Esophagus squamous epithelium (tissue), 5 donors: ENCODE data around the gene GLT8D1. TPM values are rescaled to one million over a fixed set of nuclear protein-coding genes. Genes with fewer than 3 reads are reported as not detected.

Experiments
- DNase-seq: peaks from one replicate; lab custom pipeline; 2025; lab: John Stamatoyannopoulos, UW
- H3K27ac ChIP-seq, 4 donors: fragments of 200-600 bp; sonication (generic); one replicate each; pipeline ENCODE4 v1.5.1; 2016 to 2019; ENCODE audit warnings: mild to moderate bottlenecking in 1 of 4
- H3K27me3 ChIP-seq, 4 donors: fragments of 200-600 bp; sonication (generic); 1 replicate in 3 of 4; 2 replicates in 1 of 4; pipeline versions ENCODE4 v1.5.1 to v1.6.0; 2017 to 2021; ENCODE audit warnings: antibody characterized with exemption in 1 of 4
- H3K36me3 ChIP-seq, 3 donors: fragments of 200-600 bp; sonication (generic); one replicate each; pipeline ENCODE4 v1.5.1; 2016 to 2019
- H3K4me1 ChIP-seq, 3 donors: fragments of 200-600 bp; sonication (generic); one replicate each; pipeline ENCODE4 v1.5.1; 2017 to 2019
- H3K4me3 ChIP-seq, 4 donors: fragments of 200-600 bp; sonication (generic); 1 replicate in 3 of 4; 2 replicates in 1 of 4; pipeline ENCODE4 v1.5.1; 2016 to 2019; ENCODE audit warnings: mild to moderate bottlenecking in 2 of 4, moderate library complexity in 1 of 4
- H3K9me3 ChIP-seq, 3 donors: fragments of 200-600 bp; sonication (generic); one replicate each; pipeline ENCODE4 v1.5.1; 2016 to 2019
- POLR2A ChIP-seq, 4 donors: fragments of 450-650 bp; IDR thresholded peaks; one replicate each; pipeline ENCODE4 v1.6.1; 2017; ENCODE audit warnings: antibody characterized with exemption in 4 of 4, mild to moderate bottlenecking in 4 of 4, moderate library complexity in 3 of 4
- WGBS, 2 donors: methylation state at CpG; one replicate each; pipeline ENCODE4 v1.1.5; 2018; 5-methylcytosine and 5-hydroxymethylcytosine counted together
- intact Hi-C: fragments of 100-400 bp; cut with DNase I; formaldehyde crosslinking; loops from one replicate; pipeline ENCODE4 v1.15.0; 2022
- total RNA-seq, 4 donors: library from RNA; depleted of rRNA; stranded (reverse); fragments of >200 nt; gene quantifications; one replicate each; pipeline ENCODE4 v1.1.0, GENCODE V29; 2016
- TF ChIP-seq, protein P1 (sequence below), 6 experiments: fragments of 450-650 bp in 4 of 6; fragments of 200-600 bp in 2 of 6; sonication (generic) in 2 of 6; IDR thresholded peaks; one replicate each; pipeline ENCODE4 v1.5.1; 2016 to 2019; ENCODE audit warnings: antibody characterized with exemption in 6 of 6, mild to moderate bottlenecking in 4 of 6, moderate library complexity in 4 of 6
- donor health status: DM: yes; HTN: yes; CAD: no.

GLT8D1 gene
- total RNA-seq, 4 donors from 2014 or later, result 10.6 to 34.7 (median 26.0) TPM

DNA sequence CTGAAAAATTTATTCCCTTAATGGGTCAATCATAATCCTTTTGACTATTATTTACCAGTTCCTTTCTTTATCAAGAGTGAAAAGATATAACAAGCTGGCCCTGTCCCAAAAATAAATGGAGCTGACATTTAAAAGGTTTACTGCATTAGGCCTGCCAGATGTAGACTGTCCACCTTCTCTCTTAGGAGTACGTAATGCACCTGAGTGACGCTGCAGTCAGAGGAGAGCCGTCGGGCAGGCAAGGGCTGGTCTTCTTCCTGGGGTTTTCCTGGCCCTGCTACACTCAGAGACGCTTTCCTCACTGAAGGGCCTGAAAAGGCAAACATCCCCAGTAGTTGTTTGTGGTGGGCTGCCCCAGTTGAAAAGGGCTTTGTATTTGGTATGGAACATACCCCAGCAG lies 37.6 kb upstream of the GLT8D1 start:
- intact Hi-C loops, result loop anchor here (10.0 kb wide), 1 partner anchor 332 kb away; no protein-coding TSS in a partner anchor

DNA sequence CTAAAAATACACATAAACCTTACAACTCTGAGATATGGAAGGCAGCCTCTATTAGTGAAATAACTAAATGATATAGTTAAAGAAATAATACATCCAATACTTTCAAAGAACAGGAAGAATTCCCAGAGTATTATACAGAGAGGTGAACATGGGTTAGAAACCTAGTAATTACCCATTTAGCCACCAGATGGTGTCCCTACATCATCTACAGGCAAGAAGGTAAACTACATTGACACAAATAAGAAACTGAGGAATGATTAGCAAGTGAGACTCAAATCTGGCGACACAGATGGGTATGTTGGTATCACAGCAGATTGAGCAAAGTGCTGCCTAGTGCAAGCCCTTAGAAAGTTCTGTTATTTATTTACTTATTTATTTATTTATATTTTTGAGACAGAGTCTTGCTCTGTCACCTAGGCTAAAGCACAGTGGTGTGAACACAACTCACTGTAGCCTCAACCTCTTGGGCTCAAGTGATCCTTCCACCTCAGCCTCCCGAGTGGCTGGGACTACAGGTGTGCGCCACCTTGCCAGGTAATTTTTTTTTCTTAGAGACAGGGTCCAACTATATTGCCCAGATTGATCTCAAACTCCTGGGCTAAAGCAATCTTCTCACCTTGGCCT lies 36.9 kb upstream of the GLT8D1 start:
- intact Hi-C loops, result loop anchor here (10.0 kb wide), 1 partner anchor 332 kb away; no protein-coding TSS in a partner anchor
- H3K36me3 ChIP-seq, result peaks cover 10 to 100% (median 34%) of the 10 kb centered on the region in 3 donors
- 73 to 88% methylated on average over 3 of the region's 3 CpGs for WGBS, 2 donors
- H3K27ac ChIP-seq, result no peak overlapping the region
- no peaks in the 10 kb centered on the region for H3K9me3 ChIP-seq
- H3K4me1 ChIP-seq, result no peaks in the 10 kb centered on the region
- no peak for TF ChIP-seq POLR2A (IDR thresholded peaks at IDR 0.05)
- TF ChIP-seq, protein P1, sequence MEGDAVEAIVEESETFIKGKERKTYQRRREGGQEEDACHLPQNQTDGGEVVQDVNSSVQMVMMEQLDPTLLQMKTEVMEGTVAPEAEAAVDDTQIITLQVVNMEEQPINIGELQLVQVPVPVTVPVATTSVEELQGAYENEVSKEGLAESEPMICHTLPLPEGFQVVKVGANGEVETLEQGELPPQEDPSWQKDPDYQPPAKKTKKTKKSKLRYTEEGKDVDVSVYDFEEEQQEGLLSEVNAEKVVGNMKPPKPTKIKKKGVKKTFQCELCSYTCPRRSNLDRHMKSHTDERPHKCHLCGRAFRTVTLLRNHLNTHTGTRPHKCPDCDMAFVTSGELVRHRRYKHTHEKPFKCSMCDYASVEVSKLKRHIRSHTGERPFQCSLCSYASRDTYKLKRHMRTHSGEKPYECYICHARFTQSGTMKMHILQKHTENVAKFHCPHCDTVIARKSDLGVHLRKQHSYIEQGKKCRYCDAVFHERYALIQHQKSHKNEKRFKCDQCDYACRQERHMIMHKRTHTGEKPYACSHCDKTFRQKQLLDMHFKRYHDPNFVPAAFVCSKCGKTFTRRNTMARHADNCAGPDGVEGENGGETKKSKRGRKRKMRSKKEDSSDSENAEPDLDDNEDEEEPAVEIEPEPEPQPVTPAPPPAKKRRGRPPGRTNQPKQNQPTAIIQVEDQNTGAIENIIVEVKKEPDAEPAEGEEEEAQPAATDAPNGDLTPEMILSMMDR (IDR thresholded peaks at IDR 0.05), result peak; percentile 24 to 64 (median 48)
- no peaks in the 10 kb centered on the region for H3K27me3 ChIP-seq
- no peak overlapping the region for H3K4me3 ChIP-seq
- no peak for DNase-seq

More for the DNA sequence above, 37.6 kb upstream of the GLT8D1 start:
- H3K36me3 ChIP-seq, result peaks cover 10 to 100% (median 34%) of the 10 kb centered on the region in 3 donors
- no peaks in the 10 kb centered on the region for H3K4me1 ChIP-seq
- WGBS, 2 donors, result 96 to 100% methylated on average over 4 to 5 of the region's 5 CpGs
- H3K9me3 ChIP-seq, result no peaks in the 10 kb centered on the region
- TF ChIP-seq, protein P1 (IDR thresholded peaks at IDR 0.05), result no peak
- no peak for TF ChIP-seq POLR2A (IDR thresholded peaks at IDR 0.05)
- no peak overlapping the region for H3K27ac ChIP-seq
- no peak for DNase-seq
- no peak overlapping the region for H3K4me3 ChIP-seq
- H3K27me3 ChIP-seq, result no peaks in the 10 kb centered on the region

DNA sequence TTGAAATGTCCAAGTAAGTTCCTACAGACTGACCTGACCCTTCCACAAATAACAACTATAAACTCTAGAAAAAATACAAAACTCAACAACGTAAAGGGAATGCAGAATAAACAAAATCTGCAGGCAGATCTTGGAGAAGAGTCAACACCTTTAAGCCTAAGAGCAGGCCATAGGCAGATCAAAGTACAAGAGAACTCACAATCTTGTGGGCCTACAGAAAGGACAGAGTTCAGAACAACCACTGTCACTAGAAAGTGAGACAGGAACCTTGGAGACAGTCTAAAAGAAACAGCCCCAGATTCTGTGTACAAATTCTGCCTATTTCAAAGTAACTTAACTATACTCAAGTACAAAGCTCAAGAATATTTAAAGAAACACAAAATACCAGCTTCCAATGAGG lies 34.1 kb upstream of the GLT8D1 start:
- 82 to 86% methylated on average over 1 of the region's 1 CpG for WGBS, 2 donors
- Histone ChIP-seq H3K4me3 (no peak overlapping the region), H3K36me3 (peaks cover 10 to 100% (median 23%) of the 10 kb centered on the region in 3 donors), H3K9me3 (no peaks in the 10 kb centered on the region), H3K27me3 (no peaks in the 10 kb centered on the region), H3K4me1 (no peaks in the 10 kb centered on the region), H3K27ac (no peak overlapping the region)
- intact Hi-C loops, result loop anchor here (10.0 kb wide), 1 partner anchor 335 kb away; no protein-coding TSS in a partner anchor
- no peak for DNase-seq
- no peak for TF ChIP-seq POLR2A (IDR thresholded peaks at IDR 0.05)
- TF ChIP-seq, protein P1 (IDR thresholded peaks at IDR 0.05), result no peak

DNA sequence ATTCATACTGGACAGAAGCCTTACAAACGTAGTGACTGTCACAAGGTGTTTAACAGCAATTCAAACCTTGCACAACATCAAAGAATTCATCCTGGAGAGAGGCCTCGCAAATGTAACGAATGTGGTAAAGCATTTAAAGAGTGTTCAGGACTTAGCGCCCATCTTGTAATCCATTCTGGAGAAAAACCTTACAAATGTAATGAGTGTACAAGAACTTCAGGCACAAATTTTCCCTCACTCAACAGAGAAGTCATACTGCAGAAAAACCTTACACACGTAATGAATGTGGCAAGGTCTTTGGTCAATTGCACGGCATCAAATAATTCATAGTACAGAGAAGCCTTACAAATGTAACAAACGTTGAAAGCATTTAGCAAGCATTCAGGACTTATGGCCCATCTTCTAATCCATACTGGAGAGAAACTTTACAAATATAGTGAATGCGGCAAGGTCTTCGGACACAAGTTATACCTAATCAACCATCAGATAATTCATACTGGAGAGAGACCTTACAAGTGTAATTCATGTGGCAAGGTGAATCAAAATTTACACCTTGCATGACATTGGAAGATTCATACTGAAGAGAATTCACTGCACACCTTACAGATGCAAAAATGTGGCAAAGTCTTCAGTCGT lies 27.8 kb upstream of the GLT8D1 start:
- H3K4me1 ChIP-seq, result no peaks in the 10 kb centered on the region
- TF ChIP-seq, protein P1 (IDR thresholded peaks at IDR 0.05), result no peak
- no peak for TF ChIP-seq POLR2A (IDR thresholded peaks at IDR 0.05)
- 85 to 90% methylated on average over 10 of the region's 10 CpGs for WGBS, 2 donors
- no peak for DNase-seq
- intact Hi-C loops, result no loop called here
- H3K27me3 ChIP-seq, result no peaks in the 10 kb centered on the region
- peaks cover 0 to 96% (median 9%) of the 10 kb centered on the region in 3 donors for H3K36me3 ChIP-seq
- no peak overlapping the region for H3K27ac ChIP-seq
- peaks cover 0 to 10% (median 8%) of the 10 kb centered on the region in 3 donors for H3K9me3 ChIP-seq
- no peak overlapping the region for H3K4me3 ChIP-seq

DNA sequence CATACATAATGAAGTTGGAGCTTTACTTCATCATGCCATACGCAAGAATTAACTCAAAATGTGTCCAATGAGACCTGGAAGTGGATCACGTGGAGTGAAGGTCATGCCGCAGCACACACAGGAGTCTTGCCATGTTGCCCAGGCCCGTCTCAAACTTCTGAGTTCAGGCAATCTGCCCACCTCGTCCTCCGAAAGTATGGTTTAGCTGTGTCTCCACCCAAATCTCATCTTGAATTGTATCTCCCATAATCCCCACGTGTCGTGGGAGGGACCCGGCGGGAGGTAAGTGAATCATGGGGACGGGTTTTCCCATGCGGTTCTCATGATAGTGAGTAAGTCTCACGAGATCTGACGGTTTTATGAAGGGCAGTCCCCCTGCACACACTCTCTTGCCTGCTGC lies 26.0 kb upstream of the GLT8D1 start:
- no peaks in the 10 kb centered on the region for H3K4me1 ChIP-seq
- TF ChIP-seq, protein P1 (IDR thresholded peaks at IDR 0.05), result no peak
- no peak for TF ChIP-seq POLR2A (IDR thresholded peaks at IDR 0.05)
- H3K36me3 ChIP-seq, result peaks cover 0 to 87% (median 9%) of the 10 kb centered on the region in 3 donors

More for the DNA sequence above, 26.0 kb upstream of the GLT8D1 start:
- Histone ChIP-seq H3K4me3 (no peak overlapping the region), H3K27me3 (no peaks in the 10 kb centered on the region), H3K27ac (no peak overlapping the region), H3K9me3 (peaks cover 0 to 14% (median 8%) of the 10 kb centered on the region in 3 donors)
- DNase-seq, result no peak
- intact Hi-C loops, result no loop called here
- 76 to 88% methylated on average over 14 of the region's 14 CpGs for WGBS, 2 donors
